ENCODE data around the gene ZNF205. TPM values are rescaled to one million over a fixed set of nuclear protein-coding genes. Genes with fewer than 3 reads are reported as not detected.
A peak's percentile ranks its signal among the peaks of the same experiment; 100 is the strongest.

Gene ZNF205
- total and polyA plus RNA-seq, 2 of the 13 experiments (the other 11 are each of a cell fraction or from before 2014, with no cell fraction given), result 5.8 to 10.2 TPM

DNA sequence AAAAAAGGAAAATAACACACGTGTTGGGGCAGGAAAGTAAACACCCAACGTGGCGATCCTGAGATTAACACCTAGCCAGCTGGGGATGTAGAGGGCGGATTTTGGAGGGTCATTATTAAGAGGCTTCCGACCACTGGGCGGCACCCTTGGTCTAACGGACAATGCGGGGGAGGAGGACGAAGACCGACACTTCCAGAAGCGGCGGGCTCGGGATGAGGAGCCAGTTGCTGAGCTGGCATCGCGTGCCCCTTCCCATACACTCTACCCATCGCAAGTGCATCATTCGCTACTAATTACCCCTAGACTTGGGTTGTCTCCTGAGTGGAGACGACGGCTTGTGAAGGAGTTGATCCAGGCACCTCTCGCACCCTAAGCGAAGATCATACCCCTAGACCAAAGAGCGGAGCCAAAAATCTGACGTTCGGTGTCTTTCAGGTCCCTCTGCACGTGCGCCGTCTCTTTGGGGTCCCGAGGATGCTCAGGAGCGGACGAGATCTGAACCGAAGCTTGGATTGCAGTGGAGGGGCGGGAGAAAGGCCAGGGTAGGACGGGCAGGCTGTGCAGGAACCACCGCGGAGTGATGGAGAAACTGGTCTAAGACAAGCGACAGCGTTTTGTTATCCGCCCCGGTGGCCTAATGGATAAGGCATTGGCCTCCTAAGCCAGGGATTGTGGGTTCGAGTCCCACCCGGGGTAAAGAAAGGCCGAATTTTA is 40.0 kb downstream of the ZNF205 start (continued):
- TF ChIP-seq, protein P1, sequence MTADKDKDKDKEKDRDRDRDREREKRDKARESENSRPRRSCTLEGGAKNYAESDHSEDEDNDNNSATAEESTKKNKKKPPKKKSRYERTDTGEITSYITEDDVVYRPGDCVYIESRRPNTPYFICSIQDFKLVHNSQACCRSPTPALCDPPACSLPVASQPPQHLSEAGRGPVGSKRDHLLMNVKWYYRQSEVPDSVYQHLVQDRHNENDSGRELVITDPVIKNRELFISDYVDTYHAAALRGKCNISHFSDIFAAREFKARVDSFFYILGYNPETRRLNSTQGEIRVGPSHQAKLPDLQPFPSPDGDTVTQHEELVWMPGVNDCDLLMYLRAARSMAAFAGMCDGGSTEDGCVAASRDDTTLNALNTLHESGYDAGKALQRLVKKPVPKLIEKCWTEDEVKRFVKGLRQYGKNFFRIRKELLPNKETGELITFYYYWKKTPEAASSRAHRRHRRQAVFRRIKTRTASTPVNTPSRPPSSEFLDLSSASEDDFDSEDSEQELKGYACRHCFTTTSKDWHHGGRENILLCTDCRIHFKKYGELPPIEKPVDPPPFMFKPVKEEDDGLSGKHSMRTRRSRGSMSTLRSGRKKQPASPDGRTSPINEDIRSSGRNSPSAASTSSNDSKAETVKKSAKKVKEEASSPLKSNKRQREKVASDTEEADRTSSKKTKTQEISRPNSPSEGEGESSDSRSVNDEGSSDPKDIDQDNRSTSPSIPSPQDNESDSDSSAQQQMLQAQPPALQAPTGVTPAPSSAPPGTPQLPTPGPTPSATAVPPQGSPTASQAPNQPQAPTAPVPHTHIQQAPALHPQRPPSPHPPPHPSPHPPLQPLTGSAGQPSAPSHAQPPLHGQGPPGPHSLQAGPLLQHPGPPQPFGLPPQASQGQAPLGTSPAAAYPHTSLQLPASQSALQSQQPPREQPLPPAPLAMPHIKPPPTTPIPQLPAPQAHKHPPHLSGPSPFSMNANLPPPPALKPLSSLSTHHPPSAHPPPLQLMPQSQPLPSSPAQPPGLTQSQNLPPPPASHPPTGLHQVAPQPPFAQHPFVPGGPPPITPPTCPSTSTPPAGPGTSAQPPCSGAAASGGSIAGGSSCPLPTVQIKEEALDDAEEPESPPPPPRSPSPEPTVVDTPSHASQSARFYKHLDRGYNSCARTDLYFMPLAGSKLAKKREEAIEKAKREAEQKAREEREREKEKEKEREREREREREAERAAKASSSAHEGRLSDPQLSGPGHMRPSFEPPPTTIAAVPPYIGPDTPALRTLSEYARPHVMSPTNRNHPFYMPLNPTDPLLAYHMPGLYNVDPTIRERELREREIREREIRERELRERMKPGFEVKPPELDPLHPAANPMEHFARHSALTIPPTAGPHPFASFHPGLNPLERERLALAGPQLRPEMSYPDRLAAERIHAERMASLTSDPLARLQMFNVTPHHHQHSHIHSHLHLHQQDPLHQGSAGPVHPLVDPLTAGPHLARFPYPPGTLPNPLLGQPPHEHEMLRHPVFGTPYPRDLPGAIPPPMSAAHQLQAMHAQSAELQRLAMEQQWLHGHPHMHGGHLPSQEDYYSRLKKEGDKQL (CRISPR knock-in tag; IDR thresholded peaks at IDR 0.05; ENCODE audit: low read depth), result no peak; the same call in 1 of the 2 replicates
- no peak for TF ChIP-seq ZNF3 (CRISPR knock-in tag; IDR thresholded peaks at IDR 0.05)
- no peak for TF ChIP-seq ZNF550 (CRISPR knock-in tag; IDR thresholded peaks at IDR 0.05; ENCODE audit: borderline replicate concordance)
- peak; percentile 29; the same call in 1 of the 2 replicates for TF ChIP-seq ZNF431 (CRISPR knock-in tag; IDR thresholded peaks at IDR 0.05; ENCODE audit: borderline replicate concordance, low read depth)
- TF ChIP-seq BHLHE40 (IDR thresholded peaks at IDR 0.05; ENCODE audit: low read length), result peak; percentile 78; the same call in 1 of the 2 replicates
- no peak for TF ChIP-seq ATF7-NPFF (CRISPR knock-in tag; IDR thresholded peaks at IDR 0.05; ENCODE audit: low read depth)
- peak; percentile 44 for TF ChIP-seq RAD21 (CRISPR knock-in tag; IDR thresholded peaks at IDR 0.05)
- TF ChIP-seq, protein P2, sequence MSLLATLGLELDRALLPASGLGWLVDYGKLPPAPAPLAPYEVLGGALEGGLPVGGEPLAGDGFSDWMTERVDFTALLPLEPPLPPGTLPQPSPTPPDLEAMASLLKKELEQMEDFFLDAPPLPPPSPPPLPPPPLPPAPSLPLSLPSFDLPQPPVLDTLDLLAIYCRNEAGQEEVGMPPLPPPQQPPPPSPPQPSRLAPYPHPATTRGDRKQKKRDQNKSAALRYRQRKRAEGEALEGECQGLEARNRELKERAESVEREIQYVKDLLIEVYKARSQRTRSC (CRISPR knock-in tag; IDR thresholded peaks at IDR 0.05; ENCODE audit: low read depth), result no peak
- peak; percentile 81; the same call in 1 of the 2 replicates for TF ChIP-seq ZNF556 (CRISPR knock-in tag; IDR thresholded peaks at IDR 0.05; ENCODE audit: borderline replicate concordance)
- TF ChIP-seq MAFF (IDR thresholded peaks at IDR 0.05; ENCODE audit: low read depth, low read length), result no peak
- TF ChIP-seq, protein P3, sequence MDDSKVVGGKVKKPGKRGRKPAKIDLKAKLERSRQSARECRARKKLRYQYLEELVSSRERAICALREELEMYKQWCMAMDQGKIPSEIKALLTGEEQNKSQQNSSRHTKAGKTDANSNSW (CRISPR knock-in tag; IDR thresholded peaks at IDR 0.05; ENCODE audit: borderline replicate concordance), result no peak; the same call in 1 of the 2 replicates
- TF ChIP-seq ZNF264 (CRISPR knock-in tag; IDR thresholded peaks at IDR 0.05), result 0 out of 2 replicates have a peak, but pooled peaks have one; percentile 47
- TF ChIP-seq ZNF263 (CRISPR knock-in tag; IDR thresholded peaks at IDR 0.05), result peak; percentile 68
- peak; percentile 67 for TF ChIP-seq FOSL2 (CRISPR knock-in tag; IDR thresholded peaks at IDR 0.05)
- no peak for TF ChIP-seq ZFP36L2 (CRISPR knock-in tag; IDR thresholded peaks at IDR 0.05)
- no peak for TF ChIP-seq NCOA5 (CRISPR knock-in tag; IDR thresholded peaks at IDR 0.05)
- TF ChIP-seq, protein P4, sequence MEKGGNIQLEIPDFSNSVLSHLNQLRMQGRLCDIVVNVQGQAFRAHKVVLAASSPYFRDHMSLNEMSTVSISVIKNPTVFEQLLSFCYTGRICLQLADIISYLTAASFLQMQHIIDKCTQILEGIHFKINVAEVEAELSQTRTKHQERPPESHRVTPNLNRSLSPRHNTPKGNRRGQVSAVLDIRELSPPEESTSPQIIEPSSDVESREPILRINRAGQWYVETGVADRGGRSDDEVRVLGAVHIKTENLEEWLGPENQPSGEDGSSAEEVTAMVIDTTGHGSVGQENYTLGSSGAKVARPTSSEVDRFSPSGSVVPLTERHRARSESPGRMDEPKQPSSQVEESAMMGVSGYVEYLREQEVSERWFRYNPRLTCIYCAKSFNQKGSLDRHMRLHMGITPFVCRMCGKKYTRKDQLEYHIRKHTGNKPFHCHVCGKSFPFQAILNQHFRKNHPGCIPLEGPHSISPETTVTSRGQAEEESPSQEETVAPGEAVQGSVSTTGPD (CRISPR knock-in tag; IDR thresholded peaks at IDR 0.05), result no peak
- TF ChIP-seq NFE2 (CRISPR knock-in tag; IDR thresholded peaks at IDR 0.05), result no peak
- no peak; the same call in 1 of the 2 replicates for TF ChIP-seq E2F2 (CRISPR knock-in tag; IDR thresholded peaks at IDR 0.05; ENCODE audit: borderline replicate concordance)
- no peak for TF ChIP-seq PLRG1 (conservative IDR thresholded peaks at IDR 0.05)
- TF ChIP-seq ETV5 (CRISPR knock-in tag; IDR thresholded peaks at IDR 0.05; ENCODE audit: borderline replicate concordance), result no peak; the same call in 1 of the 2 replicates
- 0 out of 2 replicates have a peak, but pooled peaks have one; percentile 66 for TF ChIP-seq NFATC3 (CRISPR knock-in tag; IDR thresholded peaks at IDR 0.05)

All from HepG2 (cell line).